ENCODE data around the gene FRMPD3.

- no peak for TF ChIP-seq CTCF (IDR thresholded peaks at IDR 0.05)
- no peak for TF ChIP-seq EP300 (IDR thresholded peaks at IDR 0.05)
- TF ChIP-seq POLR2A (IDR thresholded peaks at IDR 0.05) = no peak
These were observed 3.1 kb downstream of the FRMPD3 start for GRCh38 chrX:107452581-107452980.

Measured in upper lobe of left lung (tissue), 4 donors.